ENCODE results near the gene TRAF3IP1.

Gene TRAF3IP1

DNA sequence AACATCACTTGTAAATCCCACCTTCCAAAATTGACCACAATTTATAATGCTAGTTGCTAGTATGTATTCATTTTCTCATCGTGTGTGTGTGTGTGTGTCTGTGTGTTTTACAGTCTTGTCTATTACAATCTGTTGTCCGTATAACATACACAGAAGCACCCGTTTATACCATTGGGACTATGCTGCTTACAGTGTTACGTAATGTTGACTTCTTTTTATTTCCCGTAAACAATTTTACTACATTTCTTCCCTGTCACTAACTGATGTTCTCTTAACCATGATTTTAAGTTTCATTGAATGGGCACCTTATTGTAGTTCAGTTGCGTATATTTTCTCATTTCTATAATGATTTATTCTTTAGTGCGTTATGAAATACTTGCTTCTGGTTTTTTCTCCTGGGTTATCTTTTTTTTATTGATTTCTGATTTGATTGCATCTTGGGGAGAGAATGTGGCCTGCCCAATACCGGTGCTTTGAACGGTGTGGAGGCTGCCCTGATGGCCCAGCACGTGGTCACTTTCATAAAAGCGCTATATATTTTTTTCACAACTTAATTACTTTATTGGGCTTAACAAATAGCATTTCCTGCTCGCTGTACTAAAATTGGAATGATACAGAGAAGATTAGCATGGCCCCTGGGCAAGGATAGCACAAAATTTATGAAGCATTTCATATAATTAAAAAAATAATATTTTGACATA lies 91.9 kb downstream of the TRAF3IP1 start:
- no peak for DNase-seq

DNA sequence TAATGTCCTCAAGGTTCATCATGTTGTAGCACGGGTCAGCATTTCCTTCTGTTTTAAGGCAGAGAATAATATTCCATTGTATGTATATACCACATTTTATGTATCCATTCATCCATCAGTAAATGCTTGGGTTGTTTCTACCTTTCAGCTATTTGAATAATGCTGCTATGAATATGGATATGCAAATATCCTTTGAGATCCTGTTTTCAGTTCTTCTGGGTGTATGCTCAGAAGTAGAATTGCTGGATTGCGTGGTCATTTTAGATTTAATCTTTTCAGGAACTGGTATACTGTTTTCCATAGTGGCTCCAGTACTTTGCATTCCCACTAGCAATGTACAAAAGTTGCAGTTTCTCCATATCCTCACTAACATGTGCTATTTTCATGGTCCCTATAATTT lies 93.0 kb downstream of the TRAF3IP1 start:
- DNase-seq = no peak

DNA sequence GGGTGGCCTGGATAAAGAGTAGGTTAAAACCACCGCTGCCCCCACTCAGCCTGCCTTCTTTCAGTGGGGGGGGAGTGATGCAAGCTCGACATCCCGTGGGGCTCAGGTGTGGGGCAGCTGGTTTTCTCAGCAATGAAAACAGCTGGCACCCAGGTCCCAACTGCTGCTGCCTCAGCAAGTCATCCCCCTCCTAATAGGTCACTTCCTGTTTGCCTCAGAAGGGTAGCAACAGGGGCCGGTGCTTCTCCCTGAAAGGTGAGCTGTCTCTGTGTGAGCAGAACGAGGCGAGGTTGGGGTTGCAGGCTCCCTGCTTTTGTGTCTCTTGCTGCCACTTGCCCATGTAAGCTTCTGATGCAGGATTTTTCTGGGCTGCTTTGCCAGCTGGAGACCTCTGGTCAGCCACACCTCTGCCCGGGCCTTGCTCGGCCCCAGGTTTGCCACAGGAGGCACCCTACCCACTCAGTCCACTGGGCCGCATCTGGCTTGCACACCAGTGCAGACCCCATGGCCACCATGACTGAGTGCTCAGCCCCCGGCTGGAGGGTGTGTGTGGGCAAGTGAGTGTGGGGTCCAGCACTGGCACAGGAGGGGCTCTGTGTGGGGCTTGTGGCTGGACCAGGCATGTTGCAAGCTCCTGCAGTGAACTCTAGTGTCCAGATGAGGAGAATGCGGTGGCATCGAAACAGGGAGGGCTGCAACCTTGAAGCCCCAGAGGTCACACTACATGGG lies 94.9 kb downstream of the TRAF3IP1 start:
- DNase-seq = peak; percentile 70

DNA sequence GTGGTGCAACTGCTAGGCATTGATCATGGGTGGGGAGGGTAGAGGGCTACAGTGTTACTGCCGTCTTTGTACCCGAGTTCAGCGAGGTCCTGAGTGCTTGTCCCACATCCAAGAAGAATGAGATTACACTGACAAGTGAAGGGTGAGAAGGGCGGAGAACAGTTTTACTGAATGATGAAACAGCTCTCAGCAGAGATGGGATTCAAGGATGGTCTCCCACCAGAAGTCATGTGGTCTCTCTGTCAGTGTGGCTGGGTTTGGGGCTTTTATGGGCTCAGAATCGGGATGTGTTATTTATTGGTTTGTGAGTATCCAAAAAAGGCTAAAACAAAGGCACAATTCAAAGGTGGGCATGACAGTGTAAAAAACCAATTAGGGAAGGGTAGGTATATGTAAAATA lies 95.6 kb downstream of the TRAF3IP1 start:
- DNase-seq = no peak

DNA sequence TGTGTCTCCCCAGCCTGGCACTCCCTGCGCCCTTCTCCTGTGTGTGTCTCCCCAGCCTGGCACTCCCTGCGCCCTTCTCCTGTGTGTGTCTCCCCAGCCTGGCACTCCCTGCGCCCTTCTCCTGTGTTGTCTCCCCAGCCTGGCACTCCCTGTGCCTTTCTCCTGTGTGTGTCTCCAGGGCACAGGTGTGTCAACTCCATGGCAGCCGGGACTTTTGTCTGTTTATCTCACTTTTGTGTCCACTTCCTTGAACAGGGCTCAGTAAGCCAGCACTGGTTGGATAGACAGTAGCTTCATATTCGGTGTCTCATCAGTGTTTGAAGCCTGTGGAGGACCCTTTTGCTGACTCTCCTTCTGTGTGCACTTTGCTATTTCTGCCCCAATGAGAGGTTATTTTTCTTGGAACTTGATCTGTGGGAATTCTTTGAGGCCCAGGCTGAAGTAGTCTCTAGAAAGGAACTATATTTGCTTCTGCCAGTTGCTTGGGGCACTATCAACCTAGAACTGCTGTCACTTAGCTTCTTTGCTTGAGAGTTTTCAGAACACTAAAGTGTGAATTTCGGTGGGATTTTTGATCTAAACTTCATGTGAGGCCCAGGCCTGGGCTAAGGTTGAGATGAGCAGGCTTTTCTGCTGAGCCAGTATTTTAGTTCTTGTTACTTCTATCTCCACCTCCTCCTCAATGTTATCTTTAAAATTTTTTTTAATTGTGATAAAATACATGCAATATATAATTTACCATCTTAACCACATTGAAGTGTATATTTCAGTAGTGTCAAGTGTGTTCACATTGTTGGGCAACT lies 98.1 kb downstream of the TRAF3IP1 start:
- no peak for DNase-seq

DNA sequence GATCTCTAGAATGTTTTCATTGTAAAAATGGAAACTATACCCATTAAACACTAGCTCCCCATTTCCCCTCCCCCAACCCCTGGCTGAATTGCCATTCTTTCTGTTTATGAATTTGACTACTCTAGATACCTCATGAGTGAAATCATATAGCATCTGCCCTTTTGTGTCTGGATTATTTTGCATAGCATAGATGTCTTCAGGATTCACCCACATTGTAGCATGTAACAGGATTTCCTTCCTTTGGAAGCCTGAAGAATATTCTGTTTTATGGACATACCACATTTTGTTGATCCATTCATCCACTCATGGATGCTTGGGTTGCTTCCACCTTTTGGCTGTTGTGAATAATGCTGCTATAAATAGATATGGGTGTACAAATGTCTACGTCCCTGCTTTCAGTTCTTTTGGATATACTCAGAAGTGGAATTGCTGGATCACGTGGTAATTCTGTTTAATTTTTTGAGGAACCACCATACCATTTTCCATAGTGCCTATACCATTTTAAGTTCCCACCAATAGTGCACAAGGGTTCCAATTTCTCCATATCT lies 98.8 kb downstream of the TRAF3IP1 start:
- DNase-seq = no peak

DNA sequence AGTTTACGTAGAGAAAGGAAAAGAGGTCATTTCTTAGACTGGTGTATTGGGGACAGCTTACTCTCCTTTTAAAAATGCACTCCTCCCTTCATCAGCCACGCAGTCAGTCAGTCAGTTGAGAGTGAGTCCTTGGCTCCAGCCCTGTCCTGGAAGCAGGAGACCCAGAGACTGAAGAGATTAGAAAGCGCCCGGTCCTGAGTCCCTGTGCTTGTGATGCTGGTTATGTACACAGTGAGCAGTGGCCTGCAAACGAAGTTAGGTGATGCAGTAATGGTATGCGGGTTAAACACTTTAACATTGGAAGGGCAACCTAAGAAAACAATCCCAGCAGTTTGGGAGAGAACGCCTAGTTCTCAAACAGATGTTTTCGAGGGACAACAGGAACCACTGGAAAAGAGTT lies 100.1 kb downstream of the TRAF3IP1 start:
- no peak for DNase-seq

DNA sequence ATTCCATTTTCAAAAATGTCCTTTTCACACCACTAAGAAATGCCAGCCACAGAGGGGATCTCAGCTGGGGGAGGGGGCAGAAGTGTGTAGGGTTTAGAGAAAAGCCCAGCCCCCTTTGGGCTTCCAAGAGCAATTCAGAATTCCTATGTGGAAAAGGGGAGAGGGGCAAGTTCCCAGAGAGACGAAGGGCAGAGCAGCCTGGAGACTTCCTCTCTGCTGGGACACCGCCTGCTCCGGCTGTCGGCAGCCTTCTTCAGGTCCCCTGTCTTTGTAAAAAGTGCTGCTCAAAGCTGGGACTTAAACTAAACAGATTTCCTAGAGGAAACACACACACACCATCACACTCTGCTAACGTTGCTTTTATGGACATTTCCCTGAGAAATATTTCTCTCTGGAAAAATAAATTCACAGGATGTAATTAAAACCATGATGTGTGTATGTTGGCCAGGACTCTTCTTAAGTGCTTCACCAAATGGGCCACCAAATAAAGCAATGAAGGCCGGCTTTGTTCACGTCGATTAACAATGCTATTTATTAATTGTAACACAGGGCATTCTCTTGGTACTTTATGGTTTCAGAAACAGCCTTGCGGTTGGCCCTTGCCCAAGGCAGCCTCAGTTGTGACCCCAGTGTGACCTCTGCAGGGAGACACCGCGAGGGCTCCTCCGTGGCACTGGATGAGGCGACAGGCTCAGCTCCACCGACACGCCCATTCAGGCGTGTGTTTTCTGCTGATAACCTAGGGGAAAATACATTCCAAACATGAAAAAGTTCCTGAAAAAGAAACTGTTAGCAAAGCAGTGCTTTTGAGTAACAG lies 100.8 kb downstream of the TRAF3IP1 start:
- no peak for DNase-seq

DNA sequence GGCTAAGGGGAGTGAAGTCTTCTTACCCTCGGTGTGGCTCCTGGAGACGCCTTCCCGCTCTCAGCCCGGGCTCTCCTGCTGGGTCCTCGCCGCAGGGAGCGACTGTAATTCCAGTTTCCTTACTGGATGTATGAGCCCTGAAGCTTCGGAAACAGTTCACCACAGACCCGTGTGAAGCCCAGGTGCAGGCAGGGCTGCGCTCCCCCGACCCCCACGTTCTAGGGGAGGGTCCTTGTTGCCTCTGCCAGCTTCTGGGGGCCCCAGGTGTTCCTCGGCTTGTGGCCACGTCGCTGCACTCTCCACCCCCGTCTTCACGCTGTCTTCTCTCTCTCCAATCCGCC lies 101.3 kb downstream of the TRAF3IP1 start:
- DNase-seq = no peak

DNA sequence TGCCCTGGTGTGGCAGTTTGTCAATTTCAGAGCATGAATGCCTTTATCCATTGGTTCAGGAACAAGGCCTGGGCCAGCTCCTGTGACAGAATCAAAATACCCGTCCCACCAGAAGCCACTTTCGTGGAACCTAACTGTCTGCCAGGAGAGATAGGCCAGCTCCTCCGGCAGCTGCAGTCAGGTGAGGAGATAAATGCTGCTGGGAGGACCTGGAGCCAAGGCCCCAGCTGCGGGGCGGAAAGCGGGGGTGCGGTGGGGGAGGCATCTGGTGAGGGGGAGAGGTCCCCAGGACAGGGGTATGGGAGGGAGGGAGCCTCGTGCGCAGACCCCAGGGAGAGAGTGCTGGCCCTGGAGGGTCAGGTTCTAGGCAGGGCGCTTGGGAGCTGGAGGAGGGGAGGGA lies 102.0 kb downstream of the TRAF3IP1 start:
- DNase-seq = no peak

DNA sequence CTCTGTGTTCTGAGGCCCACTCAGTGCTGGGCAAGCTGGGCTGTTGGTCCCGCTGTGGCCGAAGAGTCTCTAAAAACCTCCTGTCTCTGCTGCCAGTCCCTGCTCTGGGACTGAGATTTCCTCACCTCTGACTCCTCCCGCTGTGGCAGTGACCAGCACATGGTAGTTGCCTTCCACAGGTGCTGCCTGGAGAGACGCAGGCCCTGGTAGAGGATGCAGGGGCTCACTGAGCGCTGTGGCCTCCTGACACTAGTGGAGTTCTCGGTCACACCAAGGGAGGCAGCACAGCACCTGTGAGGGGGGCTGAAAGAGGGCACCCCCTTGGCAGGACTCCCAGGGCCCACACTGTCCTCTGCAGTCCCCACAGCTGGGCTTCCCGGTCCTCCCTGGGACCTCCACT lies 102.6 kb downstream of the TRAF3IP1 start:
- no peak for DNase-seq

DNA sequence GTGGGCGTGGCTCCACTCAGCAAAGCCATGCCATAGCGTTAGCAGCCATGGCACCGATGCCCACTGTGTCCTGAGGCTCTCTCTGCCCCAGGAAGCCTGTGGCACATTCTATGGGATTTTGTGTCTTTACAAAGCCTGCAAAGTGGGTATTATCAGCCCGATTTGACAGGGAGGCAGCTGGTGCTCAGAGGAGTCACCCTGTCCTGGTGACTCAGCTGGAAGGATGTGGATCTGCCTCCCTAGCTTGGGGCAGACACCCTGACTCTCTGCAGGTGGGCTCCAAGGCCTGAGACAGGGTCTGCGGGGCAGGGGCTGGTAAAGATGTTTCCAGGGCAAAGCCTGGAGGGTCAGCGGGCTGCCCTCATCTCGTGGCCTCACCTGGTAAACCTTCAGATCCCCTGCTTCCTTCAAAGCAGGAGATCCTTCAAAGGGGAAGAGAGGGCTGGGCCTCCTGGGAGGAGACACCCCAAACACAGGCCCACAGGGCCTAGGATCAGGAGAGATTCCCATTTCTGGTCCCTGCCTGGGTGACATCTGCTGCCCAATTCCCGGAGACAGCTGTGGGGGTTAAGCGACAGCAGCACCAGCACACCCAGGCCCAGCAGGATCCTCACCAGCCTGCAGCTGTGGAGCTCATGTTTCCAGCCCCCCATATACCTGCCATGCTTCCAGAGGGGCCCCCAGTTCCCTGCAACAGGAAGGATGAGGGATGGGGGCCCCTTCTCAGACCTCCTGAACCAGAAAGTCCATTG lies 103.4 kb downstream of the TRAF3IP1 start:
- DNase-seq = no peak

DNA sequence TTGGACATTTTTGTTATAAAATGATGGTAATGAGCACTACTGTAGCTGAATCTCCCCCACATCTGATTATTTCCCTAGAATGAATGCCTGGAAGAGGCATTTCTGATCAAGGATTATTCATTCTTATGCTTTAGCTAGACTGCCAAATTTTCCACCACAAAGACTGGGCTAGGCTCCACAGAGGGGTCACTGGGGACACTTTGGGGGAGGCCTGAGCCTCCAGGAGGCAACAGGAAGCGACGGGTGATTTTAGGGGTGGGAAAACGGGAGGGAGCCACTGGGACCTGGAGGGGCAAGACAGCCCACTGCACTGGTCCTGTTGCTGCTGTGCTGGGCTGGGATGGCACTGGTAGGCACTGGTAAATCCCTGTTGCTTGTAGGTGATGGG lies 104.0 kb downstream of the TRAF3IP1 start:
- no peak for DNase-seq

DNA sequence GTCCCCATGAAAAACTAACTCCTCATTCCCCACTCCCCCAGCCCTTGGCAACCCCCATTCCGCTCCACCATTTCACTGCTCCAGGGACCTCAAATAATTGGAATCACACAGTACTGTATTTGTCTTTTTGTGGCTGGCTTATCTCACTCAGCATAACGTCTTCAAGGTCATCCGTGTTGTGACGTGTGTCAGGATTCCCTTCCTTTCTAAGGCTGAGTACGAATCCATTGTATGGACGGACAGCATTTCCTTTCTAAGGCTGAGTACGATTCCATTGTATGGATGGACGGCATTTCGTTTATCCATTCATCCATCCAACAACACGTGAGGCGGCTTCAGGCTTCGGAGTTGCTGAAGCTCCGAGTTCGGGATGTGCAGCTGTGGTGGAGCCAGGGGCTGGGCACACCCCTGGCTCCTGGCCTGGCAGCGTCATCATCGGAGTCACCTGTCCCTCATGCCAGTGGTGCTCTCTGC lies 105.2 kb downstream of the TRAF3IP1 start:
- DNase-seq = no peak

DNA sequence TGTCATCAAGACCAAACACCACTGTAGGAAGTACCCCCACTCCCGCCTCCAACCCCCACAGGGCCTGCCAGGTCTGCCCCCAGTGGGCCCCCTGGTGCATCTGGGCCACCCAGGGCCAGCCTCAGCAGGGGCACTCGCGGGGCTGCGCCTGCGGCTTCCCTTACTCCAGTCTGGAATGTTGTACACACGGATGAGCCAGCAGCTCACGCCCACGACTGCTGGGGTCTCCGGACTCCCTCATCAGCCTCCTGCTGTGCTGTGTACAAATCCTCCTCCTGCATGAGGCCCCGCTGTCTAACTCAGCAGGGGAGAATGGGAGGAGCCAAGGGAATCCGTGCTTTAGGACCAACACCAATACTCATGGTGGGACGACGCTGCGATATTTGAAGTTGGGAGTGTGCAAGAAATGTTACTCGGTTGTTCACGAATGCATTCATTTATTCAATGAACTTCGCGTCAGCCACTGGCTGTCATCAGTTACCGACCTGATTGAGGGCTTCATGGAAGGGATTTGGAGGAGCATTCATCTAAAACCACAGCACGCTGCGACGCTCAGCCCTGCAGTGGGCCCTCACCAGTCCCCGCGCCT lies 105.8 kb downstream of the TRAF3IP1 start:
- no peak for DNase-seq

DNA sequence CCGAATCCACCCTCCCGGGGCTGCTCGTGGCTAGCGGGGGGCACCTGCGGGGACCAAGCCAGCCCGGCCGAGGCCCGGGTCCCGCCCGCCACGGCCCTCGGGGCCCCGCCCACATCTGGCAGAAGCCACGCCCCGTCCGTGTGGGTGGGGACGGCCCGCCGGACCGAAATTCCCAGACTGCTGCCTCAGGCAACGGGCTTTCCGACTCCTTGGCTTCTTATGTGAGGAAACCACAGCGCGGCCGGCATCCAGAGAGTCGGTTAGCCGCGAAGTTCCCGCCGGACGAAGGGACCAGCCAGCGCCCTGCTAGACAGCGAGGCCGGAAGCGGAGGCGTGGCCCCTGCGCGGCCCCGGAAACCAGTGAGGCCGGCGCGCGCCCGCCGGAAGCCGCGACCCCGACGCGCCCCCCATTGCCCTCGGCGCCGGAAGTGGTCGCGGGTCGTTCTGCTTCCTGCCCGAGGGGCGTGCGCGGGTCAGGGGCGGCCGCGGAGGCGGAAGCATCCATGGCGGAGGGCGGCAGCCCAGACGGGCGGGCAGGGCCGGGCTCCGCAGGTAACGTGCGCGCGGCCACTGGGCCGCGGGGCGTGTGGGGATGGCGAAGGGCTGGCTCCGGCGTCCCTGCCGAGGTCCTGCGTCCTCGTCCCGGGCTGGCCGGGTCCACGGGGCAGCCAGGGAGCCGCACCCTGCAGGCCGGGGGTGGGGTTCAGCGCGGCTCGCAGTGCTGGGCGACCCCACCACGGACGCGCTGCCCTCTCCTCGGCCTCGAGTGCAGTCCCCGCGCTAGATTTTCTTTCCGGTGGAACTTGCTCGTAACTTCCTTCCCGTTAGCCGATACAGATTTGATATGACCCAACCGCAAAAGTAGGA lies 106.5 kb downstream of the TRAF3IP1 start, which contains the start of gene ASB1:
ASB1 (plus strand) TSS at position 360 of the 867 bp plus-strand sequence; CDS start at position 504, 144 bp downstream.
- DNase-seq = peak; percentile 83

DNA sequence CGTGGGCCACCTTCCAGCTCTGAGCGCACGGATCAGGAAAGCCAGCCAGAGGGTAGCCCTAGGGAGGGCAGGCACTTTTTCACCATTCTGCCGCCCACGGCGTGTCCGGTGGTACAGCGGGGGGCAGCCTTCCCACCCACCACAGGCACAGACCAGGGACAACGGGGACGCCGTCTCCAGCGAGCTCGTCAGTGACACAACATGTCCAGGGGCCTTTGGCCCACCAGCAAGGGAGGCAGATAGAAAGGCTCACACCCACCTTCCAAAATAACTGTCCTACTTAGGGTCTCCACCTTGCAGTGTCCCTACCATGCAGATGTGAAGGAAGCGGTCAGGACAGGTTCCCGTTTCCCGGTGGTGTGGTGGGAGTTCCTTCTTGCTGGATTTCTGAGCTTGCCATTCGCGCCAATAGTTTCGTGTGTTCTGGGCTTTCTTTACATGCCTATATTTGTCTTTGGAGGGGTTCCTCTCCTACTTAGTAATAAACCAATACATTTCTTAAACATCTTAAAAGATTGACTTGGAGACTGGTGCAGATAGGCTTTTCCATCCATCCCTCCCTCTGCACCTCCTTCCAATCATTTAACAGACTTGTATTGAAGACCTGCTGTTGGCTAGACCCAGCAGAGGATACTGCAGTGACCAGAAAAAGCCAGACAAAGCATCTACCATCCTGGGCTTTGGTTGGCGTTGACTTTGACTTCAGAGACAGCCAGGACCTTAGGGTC lies 107.3 kb downstream of the TRAF3IP1 start:
- no peak for DNase-seq

DNA sequence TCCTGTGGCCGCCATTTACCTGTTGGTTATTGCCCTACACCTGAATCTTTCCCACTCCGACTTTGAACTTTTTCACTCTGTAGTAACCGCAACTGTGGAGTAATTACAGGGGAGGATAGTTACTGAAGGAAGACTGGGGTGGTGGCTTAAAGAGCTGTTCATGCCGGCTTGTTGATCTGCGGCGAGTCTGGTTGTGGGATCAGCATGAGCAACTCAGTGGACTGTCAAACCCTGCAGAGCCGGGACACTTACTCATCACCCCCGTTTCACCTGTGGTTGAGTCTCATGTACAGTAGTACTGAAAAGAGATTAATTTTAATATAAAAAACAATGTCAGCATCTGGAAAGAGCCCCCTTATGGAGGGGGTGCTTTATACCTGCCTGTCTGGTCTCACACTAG lies 108.5 kb downstream of the TRAF3IP1 start:
- no peak for DNase-seq

DNA sequence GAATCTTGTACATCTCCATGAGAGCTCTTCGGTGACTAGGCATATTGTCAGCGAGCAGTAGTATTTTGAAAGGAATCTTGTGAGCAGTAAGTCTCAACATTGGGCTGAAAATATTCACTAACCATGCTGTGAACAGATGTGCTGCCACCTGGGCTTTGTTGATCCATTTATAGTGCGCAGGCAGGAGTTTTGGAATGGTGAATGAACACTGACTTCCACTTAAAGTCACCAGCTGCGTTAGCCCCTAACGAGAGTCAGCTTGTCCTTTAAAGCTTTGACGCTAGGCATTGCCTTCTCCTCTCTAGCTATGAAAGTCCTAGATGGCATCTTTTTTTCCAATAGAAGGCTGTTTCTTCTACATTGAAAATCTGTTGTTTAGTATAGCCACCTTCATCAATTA lies 110.5 kb downstream of the TRAF3IP1 start:
- DNase-seq = no peak

DNA sequence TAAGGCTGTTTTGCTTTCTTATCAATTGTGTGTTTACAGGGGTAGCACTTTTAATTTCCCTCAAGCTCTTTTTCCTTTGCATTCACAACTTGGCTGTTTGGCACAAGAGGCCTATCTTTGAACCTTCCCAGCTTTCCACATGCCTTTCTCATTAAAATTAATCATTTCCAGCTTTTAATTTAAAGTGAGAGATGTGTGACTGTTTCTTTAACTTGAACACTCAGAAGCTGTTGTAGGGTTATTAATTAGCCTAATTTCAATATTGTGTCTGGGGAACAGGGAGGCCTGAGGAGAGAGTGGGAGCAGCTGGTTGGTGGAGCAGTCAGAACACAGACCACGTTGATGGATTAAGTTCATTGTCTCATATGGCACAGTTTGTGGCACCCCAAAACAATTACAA lies 111.1 kb downstream of the TRAF3IP1 start:
- no peak for DNase-seq

Measured in NK-92 treated with Interleukin-12 subunit alpha and Interleukin-12 subunit beta, amount 100 ng/mL, for 24 hours (cell line).